ENCODE measurements around the gene CDH18.

- TF ChIP-seq POLR2A (IDR thresholded peaks at IDR 0.05; ENCODE audit: low read depth, low read length) (no peak), POLR2AphosphoS5 (IDR thresholded peaks at IDR 0.05; ENCODE audit: insufficient read depth, low read depth, low read length) (no peak), CTCF (IDR thresholded peaks at IDR 0.05; ENCODE audit: extremely low read depth in 1 of 2, insufficient read depth in 1 of 2, low read depth in 1 of 2, low read length in 2 of 2) (no peak), EZH2 (IDR thresholded peaks at IDR 0.05; ENCODE audit: borderline replicate concordance, low read depth, low read length, severe bottlenecking) (no peak), MYC (IDR thresholded peaks at IDR 0.05; ENCODE audit: low read depth, low read length) (no peak), JUN (IDR thresholded peaks at IDR 0.05; ENCODE audit: borderline replicate concordance, insufficient read depth, insufficient read length, low read depth) (no peak), GATA2 (IDR thresholded peaks at IDR 0.05; ENCODE audit: insufficient read depth, insufficient read length, low read depth, low read length) (no peak)
- TF ChIP-seq, protein P1, sequence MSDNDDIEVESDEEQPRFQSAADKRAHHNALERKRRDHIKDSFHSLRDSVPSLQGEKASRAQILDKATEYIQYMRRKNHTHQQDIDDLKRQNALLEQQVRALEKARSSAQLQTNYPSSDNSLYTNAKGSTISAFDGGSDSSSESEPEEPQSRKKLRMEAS (IDR thresholded peaks at IDR 0.05; ENCODE audit: insufficient read depth, insufficient read length): no peak
Measured at GRCh38 chr5:19880859-19881436, 107.1 kb downstream of the CDH18 start.

Measured in endothelial cell of umbilical vein (primary cell).